HG02884 (cell line): ENCODE data around the gene CHN1.

ENCODE experiments used
- ATAC-seq: cut with Tn5 transposase; IDR thresholded peaks from one replicate; pipeline ENCODE4 v1.9.1; 2021; ENCODE audit warnings: mild to moderate bottlenecking, moderate library complexity; ENCODE audit not compliant: unreplicated experiment

Gene CHN1

GRCh38 chr2:174833737-174834136 is 171.4 kb downstream of the CHN1 start:
- ATAC-seq, result no peak

DNA sequence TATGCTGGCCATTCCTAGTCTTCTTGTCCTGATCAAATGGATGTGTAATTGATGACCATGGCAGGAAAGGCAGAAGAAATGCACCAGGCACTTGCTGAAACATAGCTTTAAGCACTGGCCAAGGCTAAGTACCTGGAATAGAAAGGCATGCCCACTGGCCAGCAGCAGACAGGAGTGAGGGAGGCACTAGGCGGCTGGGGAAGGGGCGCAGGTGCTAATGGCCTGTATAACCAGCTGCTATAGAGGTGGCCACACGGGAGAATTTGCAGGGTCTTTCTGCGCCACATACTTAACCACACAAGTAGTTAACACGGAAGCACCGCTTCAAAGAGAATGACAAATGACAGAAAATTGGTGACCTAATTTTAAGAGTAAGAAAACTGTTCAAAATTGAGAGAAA is 174.6 kb downstream of the CHN1 start:
- ATAC-seq, result no peak

DNA sequence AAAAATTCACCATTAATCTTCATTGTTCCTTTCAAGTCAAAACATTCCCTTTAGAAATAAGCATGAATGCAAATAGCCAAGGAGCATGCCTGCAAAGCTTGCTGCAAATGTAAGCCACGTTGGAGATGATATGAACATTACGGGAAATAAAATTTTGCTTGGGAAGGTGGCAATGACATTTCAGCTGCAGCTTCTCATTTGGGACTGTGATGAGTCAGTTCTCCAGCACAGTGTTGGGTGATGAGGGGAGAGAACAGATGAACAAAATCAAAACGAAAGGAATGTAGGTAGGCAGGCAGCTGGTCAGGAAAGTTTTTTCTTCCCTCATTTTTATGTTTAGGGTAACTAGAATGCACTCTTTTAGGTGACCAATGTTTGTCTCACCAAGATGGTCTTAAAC is 175.6 kb downstream of the CHN1 start:
- ATAC-seq, result no peak

DNA sequence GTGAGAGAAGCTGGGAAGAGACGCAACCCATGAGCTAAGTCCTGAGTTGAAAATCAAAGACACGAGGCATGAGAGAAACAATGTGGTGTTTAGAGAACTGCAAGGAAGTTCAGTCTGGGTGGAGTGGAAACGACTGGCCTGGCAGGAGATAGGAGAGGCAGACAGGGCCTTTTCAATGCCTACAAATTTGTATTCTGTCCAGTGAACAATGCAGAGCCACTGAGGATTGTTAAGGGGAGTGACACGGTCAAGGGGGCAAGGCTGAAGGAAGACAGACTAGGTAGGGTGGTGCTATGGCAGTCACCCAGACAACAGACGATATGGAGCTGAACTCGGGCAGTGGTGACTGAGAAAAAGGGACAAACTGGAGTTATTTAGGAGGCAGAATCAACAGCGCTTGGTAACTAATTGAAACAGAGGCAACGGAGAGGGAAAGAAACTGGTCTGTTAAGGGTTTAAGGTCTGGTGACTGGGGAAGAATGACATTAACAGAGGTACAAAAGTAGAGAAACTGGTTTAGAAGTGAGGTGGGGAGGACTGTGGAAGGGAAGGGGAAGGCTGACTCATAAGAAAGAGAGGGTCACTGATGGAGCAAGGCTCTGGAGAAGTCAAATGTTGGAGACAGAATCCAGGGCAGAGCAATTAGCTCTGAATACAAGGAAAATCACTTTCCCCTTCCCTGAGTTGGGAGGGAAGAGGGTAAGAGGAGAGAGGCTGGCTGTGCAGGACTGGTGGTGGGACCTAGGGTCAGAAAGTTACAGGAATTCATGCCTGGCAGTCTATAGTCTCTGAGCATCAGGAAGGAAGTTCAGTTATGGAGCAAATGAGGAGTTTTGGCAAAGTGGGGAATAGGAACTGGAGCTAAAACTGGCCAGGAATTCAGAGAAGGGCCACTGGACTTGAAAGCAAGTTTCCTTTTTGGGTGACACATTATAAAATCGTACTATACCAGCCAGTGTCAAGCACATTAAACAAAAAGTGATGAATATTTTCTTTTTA is 177.5 kb downstream of the CHN1 start:
- no peak for ATAC-seq

DNA sequence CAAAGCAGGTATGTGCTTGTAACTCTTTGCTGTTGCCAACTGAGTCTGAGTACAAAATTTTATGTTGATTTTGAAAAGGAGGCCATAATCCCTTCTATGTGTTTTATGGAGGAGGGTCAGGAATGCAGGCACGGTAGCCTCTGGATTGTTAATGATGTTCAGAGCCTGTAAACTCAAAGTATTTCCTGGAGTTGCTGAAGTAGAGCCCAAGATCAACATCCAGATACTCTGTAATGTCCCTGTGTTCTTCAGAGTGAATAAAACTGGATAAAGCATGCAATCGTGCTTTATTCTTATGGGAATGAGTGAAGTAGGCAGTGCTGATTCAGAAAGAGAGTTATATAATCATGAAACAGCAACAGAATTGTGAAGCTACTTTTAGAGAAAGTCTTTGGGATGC is 179.1 kb downstream of the CHN1 start:
- no peak for ATAC-seq

DNA sequence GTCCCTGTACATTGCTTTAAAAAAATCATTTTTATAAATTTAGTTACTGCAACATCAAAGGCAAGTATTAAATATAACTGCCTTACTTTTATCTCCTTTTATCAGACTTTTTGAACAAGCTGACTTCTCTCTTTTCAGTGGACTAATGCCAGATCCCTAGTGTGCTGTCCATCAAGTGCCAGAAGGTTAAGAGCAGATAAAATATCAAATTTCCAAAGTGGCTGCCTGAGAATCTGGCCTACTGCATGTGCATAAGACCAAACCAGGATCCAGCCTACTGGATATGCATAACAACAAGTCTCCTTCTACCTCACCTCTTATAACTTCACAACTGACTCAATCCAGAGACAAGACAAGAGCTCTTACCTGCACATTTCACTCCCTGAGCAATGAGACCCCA is 181.1 kb downstream of the CHN1 start:
- ATAC-seq, result no peak

- ATAC-seq, result no peak
Measured at GRCh38 chr2:174821628-174822027, 183.6 kb downstream of the CHN1 start.

DNA sequence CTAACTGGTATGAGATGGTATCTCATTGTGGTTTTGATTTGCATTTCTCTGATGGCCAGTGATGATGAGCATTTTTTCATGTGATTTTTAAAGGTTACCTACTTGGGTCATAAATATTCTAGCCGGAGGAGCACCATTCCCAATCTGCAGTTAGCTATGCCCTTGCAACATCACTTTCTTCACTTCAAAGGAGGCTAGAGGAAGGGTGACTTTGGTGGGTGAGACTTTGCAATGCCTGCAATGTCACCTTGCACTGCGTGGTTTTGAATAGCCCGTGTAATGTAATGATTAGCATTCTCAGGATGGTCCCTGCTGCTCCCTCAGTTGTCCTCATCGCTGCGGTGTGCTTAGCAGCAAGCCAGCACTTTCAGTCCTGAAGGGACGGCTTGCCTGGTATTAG is 184.8 kb downstream of the CHN1 start:
- no peak for ATAC-seq

- no peak for ATAC-seq
Measured at GRCh38 chr2:174815526-174815925, 189.7 kb downstream of the CHN1 start.

DNA sequence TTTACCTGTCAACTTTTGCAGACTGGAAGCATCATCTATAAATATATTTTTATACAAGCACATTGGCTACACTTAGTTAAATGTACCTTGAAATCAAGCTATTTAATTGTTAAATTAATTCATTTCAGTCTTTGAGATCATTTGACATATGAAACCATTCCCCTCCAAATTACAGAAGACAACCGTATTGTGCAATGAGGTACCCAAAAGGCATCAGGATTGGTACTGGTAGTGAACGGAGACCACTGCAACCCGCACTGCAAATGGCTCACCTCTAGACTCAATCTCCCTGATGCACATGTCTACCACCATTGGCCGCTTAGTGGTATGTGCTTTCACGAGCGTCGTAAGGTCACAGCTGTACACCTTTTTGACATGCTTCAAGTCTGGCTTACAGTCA is 193.1 kb downstream of the CHN1 start:
- ATAC-seq, result no peak

DNA sequence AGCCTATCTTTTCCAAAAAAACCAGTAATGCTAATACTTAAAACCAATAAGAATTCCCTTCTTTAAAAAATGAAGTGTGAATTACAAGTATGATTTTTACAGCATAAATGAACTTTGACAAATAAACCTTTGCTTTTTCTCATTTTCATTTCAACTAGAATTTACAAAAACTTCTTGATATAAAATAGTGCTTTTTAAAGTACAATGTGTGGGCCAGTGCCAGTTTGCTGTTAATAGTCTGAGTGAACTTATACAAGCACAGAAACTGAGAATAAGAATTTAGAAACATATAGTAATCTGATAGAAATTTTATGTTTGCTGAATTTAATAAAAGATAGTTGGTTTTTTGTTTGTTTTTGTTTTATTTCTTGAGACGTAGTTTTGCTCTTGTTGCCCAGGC is 197.2 kb downstream of the CHN1 start:
- ATAC-seq, result no peak

- ATAC-seq, result no peak
Measured at GRCh38 chr2:174805803-174806202, 199.4 kb downstream of the CHN1 start.

DNA sequence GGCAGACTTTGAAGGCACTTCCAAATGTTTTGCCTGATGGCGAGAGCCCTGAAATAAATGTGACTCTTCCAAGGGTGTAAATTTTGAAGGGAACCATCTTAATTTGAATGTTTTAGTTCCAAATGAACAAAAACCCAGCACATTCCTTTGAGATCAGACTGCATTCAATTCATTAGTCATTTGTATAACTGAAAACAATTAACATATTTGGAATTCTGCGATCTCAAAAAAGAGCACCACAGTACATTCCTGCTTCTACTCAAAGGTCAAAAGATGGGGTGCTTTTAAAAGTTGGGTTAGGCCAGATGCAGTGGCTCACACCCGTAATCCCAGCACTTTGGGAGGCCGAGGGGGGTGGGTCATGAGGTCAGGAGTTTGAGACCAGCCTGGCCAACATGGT is 202.7 kb downstream of the CHN1 start:
- ATAC-seq, result no peak

DNA sequence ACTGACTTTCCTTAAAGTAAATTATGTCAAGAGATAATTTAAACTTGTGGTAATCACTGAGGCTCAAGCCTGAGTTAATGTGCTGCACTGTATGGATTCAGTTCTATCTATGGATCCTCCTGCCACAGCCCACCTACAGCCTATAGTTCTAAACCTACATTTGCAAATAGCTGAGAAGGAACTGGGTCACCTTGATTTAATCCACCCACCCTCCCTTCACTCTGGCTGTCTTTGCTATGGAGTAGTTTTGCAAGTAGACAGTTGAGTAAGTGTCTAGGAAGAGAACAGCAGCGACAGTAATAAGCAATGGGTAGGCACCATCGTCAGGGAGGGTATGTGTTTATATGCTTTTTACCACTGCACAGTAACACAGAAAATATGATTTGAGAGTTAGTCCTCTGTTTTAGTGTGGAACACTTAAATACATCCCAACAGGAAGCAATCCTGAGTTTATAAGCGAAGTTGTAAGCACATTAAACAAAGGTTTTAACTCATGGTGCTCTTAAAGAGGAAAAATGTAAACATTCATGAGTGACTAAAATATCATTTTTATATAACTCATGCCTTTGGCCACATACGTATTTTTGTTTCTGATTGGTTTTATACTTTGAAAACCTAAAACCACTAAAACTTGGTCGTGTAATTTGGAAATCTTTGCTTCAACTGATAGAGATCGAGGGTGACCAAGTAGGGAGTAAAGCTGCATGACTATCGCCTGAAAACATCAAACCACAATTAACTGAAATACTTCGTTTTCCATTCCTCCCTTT is 204.6 kb downstream of the CHN1 start:
- ATAC-seq, result no peak

DNA sequence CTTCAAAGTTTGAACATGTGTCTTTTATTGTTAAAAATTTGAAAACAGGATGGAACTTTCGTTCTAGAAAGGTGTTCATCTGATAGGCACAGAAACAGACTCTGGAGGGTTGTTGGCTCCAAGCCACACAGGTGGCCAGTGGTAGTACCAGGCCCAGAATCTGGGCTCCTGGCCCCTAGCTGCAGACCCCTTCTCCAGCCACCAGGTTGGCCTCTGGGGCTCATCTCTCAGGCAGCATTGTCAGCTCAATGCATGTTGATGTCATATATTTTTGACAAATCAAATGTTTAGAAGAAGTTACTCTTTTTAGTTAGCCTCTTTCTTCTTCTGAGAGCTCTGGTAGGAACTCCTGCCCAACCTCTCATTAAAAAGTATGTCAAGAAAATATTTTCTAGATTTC is 206.4 kb downstream of the CHN1 start:
- ATAC-seq, result no peak

- no peak for ATAC-seq
Measured at GRCh38 chr2:174797781-174798276, 207.4 kb downstream of the CHN1 start.

- no peak for ATAC-seq
Measured at GRCh38 chr2:174796319-174796771, 208.8 kb downstream of the CHN1 start.

DNA sequence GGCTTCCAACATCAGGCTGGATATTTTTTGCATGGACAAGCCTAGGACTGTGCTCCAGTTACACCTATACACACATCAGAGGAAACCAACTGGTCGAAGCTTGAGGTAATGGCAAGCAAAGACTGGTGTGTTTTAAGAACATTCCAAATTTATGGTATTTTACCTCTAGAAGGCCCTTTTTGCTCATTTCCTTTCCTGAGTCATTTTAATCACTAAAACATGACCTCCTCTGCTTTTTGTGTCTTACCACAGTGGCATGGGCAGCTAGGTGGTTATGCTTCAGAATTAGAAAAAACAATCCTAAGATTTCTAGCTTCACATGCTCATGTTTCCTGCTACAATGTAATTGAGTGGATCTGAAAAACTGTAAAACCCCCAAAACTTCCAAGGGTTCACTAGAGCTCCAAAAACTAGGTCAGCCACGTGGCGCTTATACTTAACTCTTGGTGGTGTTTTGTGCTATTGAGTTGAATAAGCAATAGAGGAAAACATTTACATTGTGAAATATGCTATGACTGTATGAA is 210.3 kb downstream of the CHN1 start:
- no peak for ATAC-seq

DNA sequence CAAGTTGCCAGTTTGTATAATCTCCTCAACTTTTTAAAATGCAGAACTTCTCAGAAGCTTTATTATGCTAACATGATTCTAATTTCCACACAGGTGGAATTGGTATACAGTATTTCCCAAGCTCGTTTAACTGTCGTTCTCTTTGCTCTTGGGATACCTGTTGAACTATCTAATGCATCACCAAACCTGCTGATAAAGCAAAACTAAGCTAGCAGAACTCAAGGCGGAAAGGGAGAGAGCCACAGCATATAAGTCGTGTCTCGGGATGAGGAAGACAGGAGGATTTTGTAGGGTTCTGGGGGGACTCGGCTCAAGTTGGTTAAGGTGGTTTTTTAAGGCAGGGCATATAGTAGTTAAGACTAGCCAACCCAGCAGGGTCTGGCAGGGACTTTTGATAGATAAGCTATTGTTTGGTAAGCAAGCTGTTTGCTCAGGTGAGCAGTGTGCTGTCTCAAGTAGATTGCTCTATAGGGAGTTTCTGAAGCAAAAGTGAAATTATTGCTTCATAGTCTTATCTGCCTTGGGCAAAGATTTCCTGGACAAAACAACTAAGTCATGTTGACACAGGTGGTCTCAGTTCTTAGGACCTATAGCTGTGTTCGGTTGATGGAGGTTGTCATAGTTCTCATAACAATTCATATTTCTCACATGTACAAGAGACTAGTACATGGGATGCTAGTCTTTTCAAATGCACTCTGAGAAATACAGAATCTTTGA is 212.7 kb downstream of the CHN1 start:
- ATAC-seq, result no peak

GRCh38 chr2:174791746-174792280 is 213.4 kb downstream of the CHN1 start:
- no peak for ATAC-seq

GRCh38 chr2:174791020-174791419 is 214.2 kb downstream of the CHN1 start:
- no peak for ATAC-seq
